Karpas-422 (cell line): ENCODE measurements around the gene CD1C. TPM values are rescaled to one million over a fixed set of nuclear protein-coding genes. Genes with fewer than 3 reads are reported as not detected.
"Not testable (repeated sequence)": the region's sequence is repeated elsewhere in the genome, so short reads cannot be mapped to it uniquely, and the experiment has no call there.

Experiments used
- DNase-seq: peaks from one replicate; pipeline ENCODE4 v3.0.0-alpha.2; 2015
- H2AFZ ChIP-seq: fragments of 200-600 bp; sonication (generic); 2 replicates; pipeline ENCODE4 v1.6.1; 2014; ENCODE audit warnings: antibody characterized with exemption, low read length, mixed read lengths
- H3K27ac ChIP-seq: fragments of 200-600 bp; sonication (generic); 2 replicates; pipeline ENCODE4 v1.5.1; 2014; ENCODE audit warnings: mild to moderate bottlenecking, low read length, moderate library complexity
- H3K27me3 ChIP-seq: fragments of 200-600 bp; sonication (generic); 2 replicates; pipeline ENCODE4 v1.6.1; 2014; ENCODE audit warnings: low read length, mixed read lengths
- H3K36me3 ChIP-seq: fragments of 200-600 bp; sonication (generic); 2 replicates; pipeline ENCODE4 v1.6.1; 2014; ENCODE audit warnings: low read length, mixed read lengths; ENCODE audit not compliant: insufficient read depth
- H3K4me1 ChIP-seq: fragments of 200-600 bp; sonication (generic); 2 replicates; pipeline ENCODE4 v1.6.1; 2014; ENCODE audit warnings: mild to moderate bottlenecking, low read length, mixed read lengths
- H3K4me2 ChIP-seq: fragments of 200-600 bp; sonication (generic); 2 replicates; pipeline ENCODE4 v1.6.1; 2014; ENCODE audit warnings: low read length, low read depth, mild to moderate bottlenecking; ENCODE audit not compliant: poor library complexity, severe bottlenecking
- H3K4me3 ChIP-seq: fragments of 200-600 bp; sonication (generic); 2 replicates; pipeline ENCODE4 v1.5.1; 2014; ENCODE audit warnings: mild to moderate bottlenecking, antibody characterized with exemption, low read length, mixed read lengths
- H3K79me2 ChIP-seq: fragments of 200-600 bp; sonication (generic); 2 replicates; pipeline ENCODE4 v1.6.1; 2014; ENCODE audit warnings: mild to moderate bottlenecking, low read length, mixed read lengths
- H3K9ac ChIP-seq: fragments of 200-600 bp; sonication (generic); 2 replicates; pipeline ENCODE4 v1.6.0; 2014; ENCODE audit warnings: low read length
- H3K9me2 ChIP-seq: fragments of 200-600 bp; sonication (generic), shearing (Covaris generic); replicated peaks from 2 replicates; pipeline ENCODE4 v1.6.0; 2014; ENCODE audit warnings: mild to moderate bottlenecking, low read length, moderate library complexity; ENCODE audit not compliant: insufficient read depth
- H3K9me3 ChIP-seq: fragments of 300-700, 200-600 bp; sonication (generic); 2 replicates; pipeline ENCODE4 v1.6.1; 2014; ENCODE audit warnings: low read length, mixed read lengths
- H4K20me1 ChIP-seq: fragments of 200-600 bp; sonication (generic); 2 replicates; pipeline ENCODE4 v1.6.1; 2014; ENCODE audit warnings: mild to moderate bottlenecking, antibody characterized with exemption, low read length, low read depth; ENCODE audit not compliant: insufficient read depth
- total RNA-seq: library from RNA; depleted of rRNA; stranded (reverse); fragments of >200 nt; shearing (Covaris generic); gene quantifications from 2 replicates; pipeline ENCODE4 v1.2.3, GENCODE V29; 2014; ENCODE audit warnings: low replicate concordance

Gene CD1C
- total RNA-seq, 1 experiment from 2014 or later = 60.1 TPM

DNA sequence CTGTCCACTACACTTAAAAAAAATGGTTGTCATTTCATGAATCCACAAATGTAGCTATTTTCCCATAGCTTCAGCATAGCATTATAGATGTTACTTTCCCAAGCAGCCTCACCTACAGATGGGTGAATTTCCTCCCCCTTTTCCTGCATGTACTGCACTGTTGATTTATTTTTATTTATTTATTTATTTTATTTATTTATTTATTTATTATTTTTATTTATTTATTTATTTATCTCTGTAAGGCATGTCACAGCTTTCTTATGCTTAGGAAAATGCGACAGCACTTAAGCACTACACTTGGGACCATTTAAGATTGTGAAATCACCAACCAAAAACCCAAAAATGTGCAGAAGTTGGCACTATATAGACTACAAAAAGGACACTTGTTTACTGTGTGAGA, 30.6 kb upstream of the CD1C start:
- Histone ChIP-seq H3K4me3 (no peak overlapping the region), H2AFZ (no peak overlapping the region), H3K79me2 (no peaks in the 10 kb centered on the region), H3K4me1 (peaks cover 6% of the 10 kb centered on the region), H3K27ac (no peak overlapping the region), H3K9me3 (no peaks in the 10 kb centered on the region), H3K9ac (no peak overlapping the region), H3K36me3 (no peaks in the 10 kb centered on the region), H3K9me2 (no peaks in the 10 kb centered on the region), H4K20me1 (no peaks in the 10 kb centered on the region), H3K4me2 (no peak overlapping the region), H3K27me3 (no peaks in the 10 kb centered on the region)
- no peak for DNase-seq

DNA sequence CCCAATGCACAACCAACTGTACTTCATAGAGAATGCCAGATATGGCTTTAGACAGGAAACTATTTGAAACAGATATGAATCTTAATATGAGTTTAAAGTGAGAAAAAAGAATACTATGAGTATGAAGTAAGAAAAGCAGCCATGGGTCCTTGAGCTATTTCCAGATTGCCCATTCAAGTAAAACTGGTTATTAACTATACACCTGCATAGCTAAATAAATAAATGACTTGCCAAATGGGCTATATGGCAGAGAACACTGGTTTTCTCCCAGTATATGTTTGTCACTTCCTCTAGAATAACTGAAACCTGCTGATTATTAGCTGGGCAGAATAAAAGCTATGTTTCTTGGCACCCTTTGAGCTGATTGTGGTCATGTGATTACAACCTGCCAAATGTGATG, 17.0 kb upstream of the CD1C start:
- Histone ChIP-seq H3K4me3 (no peak overlapping the region), H3K9me2 (no peaks in the 10 kb centered on the region), H3K27me3 (no peaks in the 10 kb centered on the region), H3K9me3 (no peaks in the 10 kb centered on the region), H3K4me2 (no peak overlapping the region), H2AFZ (no peak overlapping the region), H3K9ac (no peak overlapping the region), H3K27ac (no peak overlapping the region), H3K4me1 (no peaks in the 10 kb centered on the region), H3K36me3 (no peaks in the 10 kb centered on the region), H3K79me2 (no peaks in the 10 kb centered on the region), H4K20me1 (no peaks in the 10 kb centered on the region)
- no peak for DNase-seq

DNA sequence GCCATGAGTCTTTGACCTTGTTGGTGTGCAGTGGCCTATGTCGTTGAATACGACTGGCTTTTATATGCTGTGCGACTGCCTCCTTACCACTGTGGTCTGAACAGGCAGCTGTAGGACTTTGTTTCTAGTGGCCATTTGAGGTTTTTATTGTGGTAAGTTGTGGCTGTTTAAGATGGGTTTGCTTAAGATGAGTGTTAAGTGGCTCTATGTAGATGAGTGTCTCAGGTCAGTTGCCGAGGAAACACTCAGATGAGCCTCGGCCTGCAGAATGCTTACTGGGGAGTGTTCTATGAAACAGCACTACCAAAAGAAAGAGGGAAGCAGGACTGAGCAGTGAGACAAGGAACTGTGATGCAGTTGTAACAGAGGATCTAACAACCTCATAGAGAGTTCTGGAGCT, 14.9 kb upstream of the CD1C start:
- DNase-seq = peak; percentile 40
- H2AFZ ChIP-seq = no peak overlapping the region

DNA sequence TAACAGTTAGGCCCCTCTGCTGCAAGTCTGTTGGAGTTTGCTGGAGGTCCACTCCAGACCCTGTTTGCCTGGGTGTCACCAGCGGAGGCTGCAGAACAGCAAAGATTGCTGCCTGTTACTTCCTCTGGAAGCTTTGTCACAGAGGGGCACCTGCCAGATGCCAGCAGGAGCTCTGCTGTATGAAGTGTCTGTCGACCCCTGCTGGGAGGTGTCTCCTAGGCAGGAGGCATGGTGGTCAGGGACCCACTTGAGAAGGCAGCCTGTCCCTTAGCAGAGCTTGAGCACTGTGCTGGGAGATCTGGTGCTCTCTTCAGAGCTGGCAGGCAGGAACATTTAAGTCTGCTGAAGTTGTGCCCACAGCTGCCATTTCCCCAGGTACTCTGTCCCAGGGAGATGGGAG, 7.3 kb upstream of the CD1C start:
- peaks cover 45% of the 10 kb centered on the region for H3K4me1 ChIP-seq
- H3K36me3 ChIP-seq, H2AFZ ChIP-seq, H4K20me1 ChIP-seq, H3K4me3 ChIP-seq, H3K9me3 ChIP-seq, H3K79me2 ChIP-seq, DNase-seq, H3K9ac ChIP-seq, H3K27ac ChIP-seq, H3K27me3 ChIP-seq, H3K9me2 ChIP-seq, H3K4me2 ChIP-seq: not testable (repeated sequence)

More for the DNA sequence above, 14.9 kb upstream of the CD1C start:
- H3K27me3 ChIP-seq = no peaks in the 10 kb centered on the region
- H3K36me3 ChIP-seq = no peaks in the 10 kb centered on the region
- H3K27ac ChIP-seq = no peak overlapping the region
- H3K4me3 ChIP-seq = no peak overlapping the region
- H3K79me2 ChIP-seq = no peaks in the 10 kb centered on the region
- H3K9me3 ChIP-seq = no peaks in the 10 kb centered on the region
- H3K9me2 ChIP-seq = no peaks in the 10 kb centered on the region
- no peak overlapping the region for H3K4me2 ChIP-seq
- H3K4me1 ChIP-seq = no peaks in the 10 kb centered on the region
- no peak overlapping the region for H3K9ac ChIP-seq
- no peaks in the 10 kb centered on the region for H4K20me1 ChIP-seq

DNA sequence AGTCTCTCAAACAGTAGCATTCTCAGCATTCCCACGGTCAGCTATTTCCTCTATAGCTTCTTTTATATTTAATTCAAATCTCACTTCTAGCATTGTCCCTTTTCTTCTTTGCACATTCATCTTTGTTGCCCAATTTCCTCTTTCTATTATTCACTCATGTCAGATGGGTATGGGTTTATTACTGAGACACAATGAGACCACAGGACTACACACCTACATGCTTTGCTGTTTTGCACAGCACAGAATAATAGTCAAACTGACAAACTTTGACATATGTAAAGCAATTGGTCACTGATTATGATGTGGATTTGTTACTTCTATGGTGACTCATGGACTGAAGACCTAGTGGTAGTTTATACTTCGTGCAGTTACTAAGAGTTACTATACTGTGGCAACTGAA, 5.8 kb upstream of the CD1C start:
- H3K4me1 ChIP-seq = peaks cover 60% of the 10 kb centered on the region
- peak; percentile 66 for DNase-seq
- no peaks in the 10 kb centered on the region for H4K20me1 ChIP-seq
- H2AFZ ChIP-seq = peak overlapping the region; percentile 24; the same call in 1 of the 2 replicates
- H3K9ac ChIP-seq = no peak overlapping the region
- peak overlapping the region; percentile 81 for H3K4me2 ChIP-seq
- H3K36me3 ChIP-seq = no peaks in the 10 kb centered on the region
- no peaks in the 10 kb centered on the region for H3K27me3 ChIP-seq
- no peaks in the 10 kb centered on the region for H3K9me2 ChIP-seq
- H3K27ac ChIP-seq = peak overlapping the region; percentile 94
- no peak overlapping the region for H3K4me3 ChIP-seq
- no peaks in the 10 kb centered on the region for H3K79me2 ChIP-seq
- no peaks in the 10 kb centered on the region for H3K9me3 ChIP-seq

DNA sequence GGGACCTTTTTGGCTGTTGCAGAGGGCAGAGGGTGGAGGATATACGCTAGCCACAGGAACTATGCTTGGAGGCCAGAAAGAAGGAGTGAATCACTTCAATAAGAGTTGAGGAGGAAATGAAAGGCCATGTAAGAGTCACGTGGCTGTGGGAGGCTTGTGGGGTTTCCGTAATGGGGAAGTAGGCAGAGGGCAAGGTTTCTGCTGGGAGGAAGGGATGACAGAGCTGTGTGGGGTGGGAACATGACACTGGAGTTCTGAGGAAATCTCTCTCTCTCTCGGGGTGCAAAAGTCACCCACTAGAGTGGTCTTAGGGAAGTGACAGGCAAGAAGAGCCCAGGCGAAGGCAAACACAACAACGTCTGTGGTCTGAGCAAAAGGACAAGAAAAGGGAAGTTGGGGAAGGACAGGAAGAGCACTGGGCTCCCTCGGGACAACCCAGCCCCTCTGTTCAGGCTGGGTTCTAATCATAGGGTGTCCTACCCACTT, 3.9 kb upstream of the CD1C start:
- peaks cover 78% of the 10 kb centered on the region for H3K4me1 ChIP-seq
- H3K27ac ChIP-seq = peak overlapping the region; percentile 94
- no peaks in the 10 kb centered on the region for H3K27me3 ChIP-seq
- peak overlapping the region; percentile 81 for H3K4me2 ChIP-seq
- no peaks in the 10 kb centered on the region for H3K9me2 ChIP-seq
- no peaks in the 10 kb centered on the region for H3K9me3 ChIP-seq
- H3K4me3 ChIP-seq = peak overlapping the region; percentile 60; the same call in 1 of the 2 replicates
- peak; percentile 93 for DNase-seq
- no peaks in the 10 kb centered on the region for H4K20me1 ChIP-seq
- H3K36me3 ChIP-seq = no peaks in the 10 kb centered on the region
- H2AFZ ChIP-seq = peak overlapping the region; percentile 65; the same call in 1 of the 2 replicates
- H3K79me2 ChIP-seq = no peaks in the 10 kb centered on the region
- peak overlapping the region; percentile 58 for H3K9ac ChIP-seq

DNA sequence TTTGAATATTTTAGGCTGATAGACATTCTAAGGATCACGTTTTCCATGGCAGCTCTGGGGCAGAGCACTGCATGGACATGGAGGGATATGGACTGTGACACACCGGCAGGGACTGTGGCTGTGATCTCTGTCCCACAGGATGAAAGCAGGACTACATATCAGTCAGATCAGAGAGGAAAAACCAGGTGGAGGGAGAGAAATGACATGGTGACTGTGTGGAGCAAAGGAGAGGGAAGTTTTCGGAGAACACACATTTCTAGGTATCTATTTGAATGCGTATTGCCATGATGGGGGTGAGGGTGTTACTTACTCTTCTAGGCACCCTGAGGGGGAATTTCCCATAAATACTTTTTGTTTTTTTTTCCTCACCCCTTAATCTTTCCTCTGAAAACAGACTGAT, 3.2 kb upstream of the CD1C start:
- H3K79me2 ChIP-seq = no peaks in the 10 kb centered on the region
- no peaks in the 10 kb centered on the region for H3K36me3 ChIP-seq
- H2AFZ ChIP-seq = 0 out of 2 replicates have a peak overlapping the region, but pooled peaks have one; percentile 65
- peak overlapping the region; percentile 94 for H3K27ac ChIP-seq
- H3K9ac ChIP-seq = peak overlapping the region; percentile 58
- H3K4me1 ChIP-seq = peaks cover 85% of the 10 kb centered on the region
- no peaks in the 10 kb centered on the region for H3K9me2 ChIP-seq
- peak overlapping the region; percentile 81 for H3K4me2 ChIP-seq
- H3K9me3 ChIP-seq = no peaks in the 10 kb centered on the region
- H3K27me3 ChIP-seq = no peaks in the 10 kb centered on the region
- H3K4me3 ChIP-seq = peak overlapping the region; percentile 60
- H4K20me1 ChIP-seq = no peaks in the 10 kb centered on the region
- peak; percentile 56 for DNase-seq

DNA sequence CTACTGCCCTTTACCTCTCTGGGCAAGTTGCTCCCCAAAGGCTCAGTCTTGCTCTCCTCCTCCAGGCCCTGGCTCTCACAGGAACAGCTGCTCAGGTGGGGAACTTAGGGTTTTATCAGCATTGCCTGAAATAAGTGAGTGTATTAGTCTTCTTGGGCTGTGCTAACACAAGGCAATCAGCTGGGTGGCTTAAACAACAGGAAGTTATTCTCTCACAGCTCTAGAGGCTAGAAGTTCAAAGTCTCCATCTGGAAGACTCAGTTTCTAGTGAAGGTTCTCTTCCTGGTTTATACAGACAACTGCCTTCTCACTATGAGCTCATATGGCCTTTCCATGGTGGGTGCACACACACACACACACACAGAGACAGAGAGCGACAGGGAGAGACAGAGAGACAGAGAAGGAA, 2.8 kb upstream of the CD1C start:
- Histone ChIP-seq H3K27ac (peak overlapping the region; percentile 94), H4K20me1 (no peaks in the 10 kb centered on the region), H2AFZ (peak overlapping the region; percentile 1; the same call in 1 of the 2 replicates), H3K4me2 (peak overlapping the region; percentile 81), H3K4me1 (peaks cover 87% of the 10 kb centered on the region), H3K9me3 (no peaks in the 10 kb centered on the region), H3K79me2 (no peaks in the 10 kb centered on the region), H3K9me2 (no peaks in the 10 kb centered on the region), H3K9ac (peak overlapping the region; percentile 58), H3K36me3 (no peaks in the 10 kb centered on the region), H3K27me3 (no peaks in the 10 kb centered on the region), H3K4me3 (peak overlapping the region; percentile 60)
- peak; percentile 76 for DNase-seq
